Mesenchymal stem cell (in vitro differentiated cells and primary cell): Measurements from ENCODE around the gene KCNG2.

Experiments
- DNase-seq: peaks from one replicate; pipeline ENCODE4 v3.0.0-alpha.2; 2013
- H2AFZ ChIP-seq: one replicate; pipeline ENCODE4 v1.6.1; 2013; ENCODE audit warnings: low read depth, mild to moderate bottlenecking, control low read depth, inconsistent platforms, low read length, moderate library complexity
- H2AK5ac ChIP-seq: 2 replicates; pipeline ENCODE4 v1.6.1; 2013; ENCODE audit warnings: low read length, moderate library complexity, mild to moderate bottlenecking, inconsistent platforms; ENCODE audit not compliant: severe bottlenecking
- H2BK120ac ChIP-seq: one replicate; pipeline ENCODE4 v1.6.1; 2013; ENCODE audit warnings: low read depth, mild to moderate bottlenecking, inconsistent platforms, low read length, moderate library complexity
- H2BK12ac ChIP-seq, 2 experiments: one replicate each; pipeline ENCODE4 v1.6.1; 2013; ENCODE audit warnings: inconsistent platforms in 2 of 2, low read length in 2 of 2, mild to moderate bottlenecking in 2 of 2, moderate library complexity in 2 of 2, control low read depth in 1 of 2
- H2BK15ac ChIP-seq: one replicate; pipeline ENCODE4 v1.6.1; 2013; ENCODE audit warnings: mild to moderate bottlenecking, low read depth, inconsistent platforms; ENCODE audit not compliant: poor library complexity, severe bottlenecking
- H2BK5ac ChIP-seq: 2 replicates; pipeline ENCODE4 v1.6.1; 2013; ENCODE audit warnings: low read depth, mild to moderate bottlenecking, low read length, control low read depth, inconsistent platforms; ENCODE audit not compliant: poor library complexity, severe bottlenecking
- H3K14ac ChIP-seq, 2 experiments: one replicate each; pipeline ENCODE4 v1.6.1; 2013; ENCODE audit warnings: inconsistent platforms in 2 of 2, low read length in 2 of 2, control low read depth in 1 of 2, mild to moderate bottlenecking in 1 of 2, moderate library complexity in 1 of 2
- H3K18ac ChIP-seq, 2 experiments: one replicate each; pipeline ENCODE4 v1.6.1; 2013; ENCODE audit warnings: inconsistent platforms in 2 of 2, low read length in 2 of 2, control low read depth in 1 of 2, low read depth in 1 of 2, mild to moderate bottlenecking in 1 of 2
- H3K23ac ChIP-seq, 2 experiments: one replicate each; pipeline ENCODE4 v1.6.1; 2013; ENCODE audit warnings: inconsistent platforms in 2 of 2, low read length in 2 of 2, mild to moderate bottlenecking in 2 of 2, moderate library complexity in 2 of 2, control low read depth in 1 of 2
- H3K27ac ChIP-seq: 2 replicates; pipeline ENCODE4 v1.5.1; 2013; ENCODE audit warnings: mild to moderate bottlenecking, moderate library complexity, low read length, control low read depth, inconsistent platforms; ENCODE audit not compliant: poor library complexity, severe bottlenecking
- H3K27me3 ChIP-seq, 2 experiments: 2 replicates each; pipeline versions ENCODE4 v1.6.1 to v1.7.0; 2013; ENCODE audit warnings: low read length in 2 of 2, mild to moderate bottlenecking in 2 of 2, moderate library complexity in 2 of 2, control low read depth in 1 of 2, inconsistent platforms in 1 of 2; ENCODE audit not compliant: control insufficient read depth in 1 of 2, insufficient read depth in 1 of 2
- H3K36me3 ChIP-seq, 2 experiments: 2 replicates each; pipeline versions ENCODE4 v1.6.1 to v1.7.0; 2013; ENCODE audit warnings: low read length in 2 of 2, control low read depth in 1 of 2, inconsistent platforms in 1 of 2, low read depth in 1 of 2, mild to moderate bottlenecking in 1 of 2; ENCODE audit not compliant: insufficient read depth in 2 of 2, control insufficient read depth in 1 of 2
- H3K4ac ChIP-seq, 2 experiments: one replicate each; pipeline ENCODE4 v1.6.1; 2013; ENCODE audit warnings: inconsistent platforms in 2 of 2, low read length in 2 of 2, mild to moderate bottlenecking in 2 of 2, moderate library complexity in 2 of 2, control low read depth in 1 of 2, low read depth in 1 of 2
- H3K4me1 ChIP-seq: 2 replicates; pipeline ENCODE4 v1.6.1; 2013; ENCODE audit warnings: low read depth, low read length, control low read depth; ENCODE audit not compliant: control insufficient read depth, insufficient read depth
- H3K4me2 ChIP-seq: 2 replicates; pipeline ENCODE4 v1.6.1; 2013; ENCODE audit warnings: low read length, mild to moderate bottlenecking, inconsistent platforms; ENCODE audit not compliant: poor library complexity, severe bottlenecking
- H3K4me3 ChIP-seq, 2 experiments: 2 replicates each; pipeline versions ENCODE4 v1.5.1 to v1.7.0; 2013; ENCODE audit warnings: low read length in 2 of 2, mild to moderate bottlenecking in 2 of 2, control low read depth in 1 of 2, low read depth in 1 of 2; ENCODE audit not compliant: insufficient read depth in 1 of 2
- H3K79me1 ChIP-seq: replicated peaks from 2 replicates; pipeline ENCODE4 v1.6.1; 2013; ENCODE audit warnings: mild to moderate bottlenecking, control low read depth, low read length, inconsistent platforms; ENCODE audit not compliant: poor library complexity, severe bottlenecking
- H3K9ac ChIP-seq: 2 replicates; pipeline ENCODE4 v1.7.0; 2013; ENCODE audit warnings: mild to moderate bottlenecking, low read length, moderate library complexity
- H3K9me3 ChIP-seq: 2 replicates; pipeline ENCODE4 v1.7.0; 2013; ENCODE audit warnings: mild to moderate bottlenecking, low read length; ENCODE audit not compliant: control insufficient read depth
- H4K8ac ChIP-seq: one replicate; pipeline ENCODE4 v1.6.1; 2013; ENCODE audit warnings: inconsistent platforms, mild to moderate bottlenecking, low read length, moderate library complexity
- H4K91ac ChIP-seq: one replicate; pipeline ENCODE4 v1.6.1; 2013; ENCODE audit warnings: mild to moderate bottlenecking, low read length, inconsistent platforms
- WGBS: methylation state at CpG from one replicate; pipeline ENCODE4 v1.1.7; 2013; ENCODE audit warnings: mixed read lengths; 5-methylcytosine and 5-hydroxymethylcytosine counted together

KCNG2 gene

GRCh38 chr18:79786786-79787526, 10.8 kb upstream of the KCNG2 start:
- H3K79me1 ChIP-seq: no peaks in the 10 kb centered on the region
- no peak overlapping the region for H3K4me2 ChIP-seq
- WGBS: 86% methylated on average over 22 of the region's 22 CpGs
- H3K36me3 ChIP-seq: no peaks in the 10 kb centered on the region
- H3K9ac ChIP-seq: no peak overlapping the region
- no peak overlapping the region for H3K18ac ChIP-seq
- H3K4me3 ChIP-seq: no peak overlapping the region
- no peak overlapping the region for H2BK15ac ChIP-seq
- DNase-seq: peak; percentile 53
- no peak overlapping the region for H2BK120ac ChIP-seq
- H3K27me3 ChIP-seq: peaks cover 44 to 72% of the 10 kb centered on the region in 2 experiments
- H2AK5ac ChIP-seq: no peak overlapping the region
- peaks cover 23% of the 10 kb centered on the region for H3K4me1 ChIP-seq
- H3K4ac ChIP-seq: no peak overlapping the region
- H3K23ac ChIP-seq: no peak overlapping the region
- no peak overlapping the region for H3K14ac ChIP-seq
- H4K8ac ChIP-seq: no peak overlapping the region
- H2BK12ac ChIP-seq: no peak overlapping the region
- H2AFZ ChIP-seq: no peak overlapping the region
- no peak overlapping the region for H3K27ac ChIP-seq
- no peak overlapping the region for H2BK5ac ChIP-seq
- H4K91ac ChIP-seq: no peak overlapping the region
- H3K9me3 ChIP-seq: no peaks in the 10 kb centered on the region

GRCh38 chr18:79787527-79787864, 10.2 kb upstream of the KCNG2 start:
- DNase-seq: no peak
- 85% methylated on average over 16 of the region's 16 CpGs for WGBS
- no peaks in the 10 kb centered on the region for H3K36me3 ChIP-seq

GRCh38 chr18:79787865-79788733, 9.6 kb upstream of the KCNG2 start:
- no peak overlapping the region for H3K23ac ChIP-seq
- H3K9me3 ChIP-seq: no peaks in the 10 kb centered on the region
- H3K36me3 ChIP-seq: no peaks in the 10 kb centered on the region
- H3K4me3 ChIP-seq: no peak overlapping the region
- no peak overlapping the region for H2BK120ac ChIP-seq
- no peak overlapping the region for H3K27ac ChIP-seq
- no peaks in the 10 kb centered on the region for H3K79me1 ChIP-seq
- H2BK12ac ChIP-seq: no peak overlapping the region
- H2BK5ac ChIP-seq: no peak overlapping the region
- 11% methylated on average over 90 of the region's 106 CpGs for WGBS
- peak overlapping the region; percentile 61 for H3K4me2 ChIP-seq
- peak overlapping the region; percentile 31 for H4K8ac ChIP-seq
- H2AFZ ChIP-seq: no peak overlapping the region
- H3K27me3 ChIP-seq: peaks cover 47 to 73% of the 10 kb centered on the region in 2 experiments
- peak overlapping the region; percentile 46 for H4K91ac ChIP-seq
- H2BK15ac ChIP-seq: peak overlapping the region; percentile 54
- no peak overlapping the region for H3K9ac ChIP-seq
- no peak overlapping the region for H3K14ac ChIP-seq
- peaks cover 24% of the 10 kb centered on the region for H3K4me1 ChIP-seq
- no peak for DNase-seq
- H3K18ac ChIP-seq: peak overlapping the region in 1 of 2 experiments; percentile 6
- no peak overlapping the region for H3K4ac ChIP-seq
- H2AK5ac ChIP-seq: no peak overlapping the region

More at GRCh38 chr18:79787527-79787864, 10.2 kb upstream of the KCNG2 start:
- no peaks in the 10 kb centered on the region for H3K79me1 ChIP-seq
- no peak overlapping the region for H3K18ac ChIP-seq
- no peak overlapping the region for H3K4me3 ChIP-seq
- H4K8ac ChIP-seq: no peak overlapping the region
- H2BK120ac ChIP-seq: no peak overlapping the region
- H3K4ac ChIP-seq: no peak overlapping the region
- H2BK12ac ChIP-seq: no peak overlapping the region
- H3K4me2 ChIP-seq: no peak overlapping the region
- H3K27me3 ChIP-seq: peaks cover 45 to 69% of the 10 kb centered on the region in 2 experiments
- H4K91ac ChIP-seq: no peak overlapping the region
- no peak overlapping the region for H2BK5ac ChIP-seq
- H3K9ac ChIP-seq: no peak overlapping the region
- no peak overlapping the region for H3K27ac ChIP-seq
- no peak overlapping the region for H2BK15ac ChIP-seq
- H2AK5ac ChIP-seq: no peak overlapping the region
- peaks cover 24% of the 10 kb centered on the region for H3K4me1 ChIP-seq
- no peaks in the 10 kb centered on the region for H3K9me3 ChIP-seq
- H3K14ac ChIP-seq: no peak overlapping the region
- no peak overlapping the region for H2AFZ ChIP-seq
- H3K23ac ChIP-seq: no peak overlapping the region

GRCh38 chr18:79788734-79789085, 9.0 kb upstream of the KCNG2 start:
- Histone ChIP-seq H3K79me1 (no peaks in the 10 kb centered on the region), H3K9ac (no peak overlapping the region), H3K23ac (no peak overlapping the region), H3K14ac (no peak overlapping the region), H3K27me3 (peaks cover 47 to 71% of the 10 kb centered on the region in 2 experiments), H4K8ac (no peak overlapping the region), H3K18ac (no peak overlapping the region), H3K27ac (no peak overlapping the region), H2AK5ac (no peak overlapping the region), H3K36me3 (no peaks in the 10 kb centered on the region), H3K9me3 (no peaks in the 10 kb centered on the region), H2BK5ac (no peak overlapping the region), H3K4me2 (no peak overlapping the region), H2BK12ac (no peak overlapping the region), H3K4me3 (no peak overlapping the region), H2BK15ac (no peak overlapping the region), H2BK120ac (no peak overlapping the region), H4K91ac (no peak overlapping the region), H3K4me1 (peaks cover 24% of the 10 kb centered on the region), H3K4ac (no peak overlapping the region), H2AFZ (no peak overlapping the region)
- DNase-seq: no peak
- 68% methylated on average over 27 of the region's 27 CpGs for WGBS
